A673 (cell line): Measurements from ENCODE around the gene KRTAP10-2. TPM values are rescaled to one million over a fixed set of nuclear protein-coding genes. Genes with fewer than 3 reads are reported as not detected.

Experiments used
- BruUV-seq: library from RNA; stranded (reverse); fragments of 400-500 nt; replicated peaks from 2 replicates; lab custom pipeline; 2021; lab: Mats Ljungman, UMichigan
- CTCF ChIA-PET: fragments of 300-600 bp; sonication (Branson Sonifier 250); formaldehyde crosslinking; loops from one replicate; lab custom pipeline; 2022; ENCODE audit warnings: antibody characterized with exemption; lab: Charles Lee
- POLR2A ChIA-PET: fragments of 300-600 bp; sonication (Branson Sonifier 250); formaldehyde crosslinking; loops from one replicate; lab custom pipeline; 2022; ENCODE audit warnings: antibody characterized with exemption; ENCODE audit not compliant: low non-redundant PET; lab: Charles Lee
- DNase-seq: peaks from one replicate; pipeline ENCODE4 v3.0.0-alpha.2; 2015; ENCODE audit warnings: low spot score
- H3K27ac ChIP-seq: fragments of 200-600 bp; sonication (generic); 2 replicates; pipeline ENCODE4 v1.5.1; 2016; ENCODE audit warnings: mixed run types, low read depth, mild to moderate bottlenecking, mixed read lengths, antibody characterized with exemption, low read length; ENCODE audit not compliant: poor library complexity, severe bottlenecking
- H3K27me3 ChIP-seq: fragments of 200-600 bp; sonication (generic); replicated peaks from 2 replicates; pipeline ENCODE4 v1.6.1; 2017; ENCODE audit warnings: mixed run types, low read depth, mild to moderate bottlenecking, mixed read lengths, antibody characterized with exemption, low read length; ENCODE audit not compliant: insufficient read depth, poor library complexity
- H3K36me3 ChIP-seq: fragments of 200-600 bp; sonication (generic); 2 replicates; pipeline ENCODE4 v1.6.1; 2016; ENCODE audit warnings: mixed run types, mild to moderate bottlenecking, mixed read lengths, antibody characterized with exemption, low read length; ENCODE audit not compliant: insufficient read depth, poor library complexity, severe bottlenecking
- H3K4me1 ChIP-seq: fragments of 200-600 bp; sonication (generic); 2 replicates; pipeline ENCODE4 v1.6.1; 2017; ENCODE audit warnings: mixed run types, mild to moderate bottlenecking, mixed read lengths, antibody characterized with exemption, low read length; ENCODE audit not compliant: insufficient read depth, poor library complexity, severe bottlenecking
- H3K4me3 ChIP-seq: fragments of 200-600 bp; sonication (generic); 2 replicates; pipeline ENCODE4 v1.5.1; 2016; ENCODE audit warnings: low read depth, mixed run types, mild to moderate bottlenecking, mixed read lengths, low read length; ENCODE audit not compliant: poor library complexity, severe bottlenecking
- H3K9me3 ChIP-seq: fragments of 200-600 bp; sonication (generic); 2 replicates; pipeline ENCODE4 v1.6.1; 2016; ENCODE audit warnings: mixed run types, low read depth, mild to moderate bottlenecking, mixed read lengths, antibody characterized with exemption, low read length; ENCODE audit not compliant: poor library complexity, severe bottlenecking
- EZH2 ChIP-seq: fragments of 200-600 bp; sonication (generic); IDR thresholded peaks from 2 replicates; pipeline ENCODE4 v1.6.1; 2017; ENCODE audit warnings: borderline replicate concordance, low read depth, mild to moderate bottlenecking, mixed read lengths, antibody characterized with exemption, low read length; ENCODE audit not compliant: poor library complexity, severe bottlenecking
- intact Hi-C: fragments of 100-400 bp; cut with micrococcal nuclease; formaldehyde crosslinking; loops from one replicate; pipeline ENCODE4 v1.10.0; 2022; ENCODE audit not compliant: unreplicated experiment
- total RNA-seq: library from RNA; stranded (reverse); gene quantifications from 2 replicates; pipeline ENCODE4 v1.2.3, GENCODE V29; 2021
- TF ChIP-seq, protein P1 (sequence below): fragments of 300-800, 200-600 bp; sonication (generic); conservative IDR thresholded peaks from 2 replicates; pipeline ENCODE4 v1.5.1; 2017; ENCODE audit warnings: low read depth, mild to moderate bottlenecking, antibody characterized with exemption, low read length, moderate library complexity, mixed read lengths

KRTAP10-2 gene
- total RNA-seq, 1 experiment from 2014 or later = 0.69 TPM

DNA sequence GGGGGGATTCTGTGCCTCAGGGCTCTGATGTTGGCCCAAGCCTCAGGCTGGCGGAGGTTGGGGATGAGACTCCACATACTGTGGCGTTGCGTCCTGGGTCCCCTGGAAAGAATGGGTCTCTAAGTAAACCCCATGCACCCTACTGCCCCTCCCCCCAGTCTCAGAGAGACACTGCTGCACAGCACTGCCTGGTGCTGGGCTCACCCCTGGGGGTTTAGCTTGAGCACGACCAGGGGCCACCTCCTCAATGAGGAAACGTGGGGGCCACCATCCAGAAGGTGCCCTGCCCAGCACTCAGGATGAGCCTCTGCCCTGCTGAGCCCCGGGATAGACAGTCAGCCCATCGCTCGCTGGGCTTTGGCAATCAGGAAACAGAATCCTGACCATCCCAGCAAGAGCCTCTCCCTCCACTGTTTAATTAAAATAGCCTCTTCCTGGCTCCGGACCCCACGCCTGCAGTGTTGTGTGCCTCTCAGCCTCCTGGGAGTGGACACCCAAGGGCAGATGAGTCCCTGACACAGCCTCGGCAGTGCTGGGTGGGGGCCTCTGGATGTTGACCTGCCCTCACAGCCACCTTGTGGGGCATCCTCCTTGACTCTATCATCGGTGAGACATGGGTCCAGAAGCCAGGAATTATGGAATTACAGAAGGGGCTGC, 18.7 kb upstream of the KRTAP10-2 start:
- DNase-seq = no peak
- no peaks in the 10 kb centered on the region for H3K27me3 ChIP-seq
- ChIA-PET CTCF (no interaction called here), POLR2A (no interaction called here)
- no peak overlapping the region for H3K27ac ChIP-seq
- intact Hi-C loops = no loop called here
- no peak overlapping the region for H3K4me3 ChIP-seq
- no peaks in the 10 kb centered on the region for H3K4me1 ChIP-seq
- no peaks in the 10 kb centered on the region for H3K36me3 ChIP-seq
- H3K9me3 ChIP-seq = no peaks in the 10 kb centered on the region
- TF ChIP-seq, protein P1, sequence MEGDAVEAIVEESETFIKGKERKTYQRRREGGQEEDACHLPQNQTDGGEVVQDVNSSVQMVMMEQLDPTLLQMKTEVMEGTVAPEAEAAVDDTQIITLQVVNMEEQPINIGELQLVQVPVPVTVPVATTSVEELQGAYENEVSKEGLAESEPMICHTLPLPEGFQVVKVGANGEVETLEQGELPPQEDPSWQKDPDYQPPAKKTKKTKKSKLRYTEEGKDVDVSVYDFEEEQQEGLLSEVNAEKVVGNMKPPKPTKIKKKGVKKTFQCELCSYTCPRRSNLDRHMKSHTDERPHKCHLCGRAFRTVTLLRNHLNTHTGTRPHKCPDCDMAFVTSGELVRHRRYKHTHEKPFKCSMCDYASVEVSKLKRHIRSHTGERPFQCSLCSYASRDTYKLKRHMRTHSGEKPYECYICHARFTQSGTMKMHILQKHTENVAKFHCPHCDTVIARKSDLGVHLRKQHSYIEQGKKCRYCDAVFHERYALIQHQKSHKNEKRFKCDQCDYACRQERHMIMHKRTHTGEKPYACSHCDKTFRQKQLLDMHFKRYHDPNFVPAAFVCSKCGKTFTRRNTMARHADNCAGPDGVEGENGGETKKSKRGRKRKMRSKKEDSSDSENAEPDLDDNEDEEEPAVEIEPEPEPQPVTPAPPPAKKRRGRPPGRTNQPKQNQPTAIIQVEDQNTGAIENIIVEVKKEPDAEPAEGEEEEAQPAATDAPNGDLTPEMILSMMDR = no peak
- TF ChIP-seq EZH2 = no peak
- BruUV-seq = no TSS peak

DNA sequence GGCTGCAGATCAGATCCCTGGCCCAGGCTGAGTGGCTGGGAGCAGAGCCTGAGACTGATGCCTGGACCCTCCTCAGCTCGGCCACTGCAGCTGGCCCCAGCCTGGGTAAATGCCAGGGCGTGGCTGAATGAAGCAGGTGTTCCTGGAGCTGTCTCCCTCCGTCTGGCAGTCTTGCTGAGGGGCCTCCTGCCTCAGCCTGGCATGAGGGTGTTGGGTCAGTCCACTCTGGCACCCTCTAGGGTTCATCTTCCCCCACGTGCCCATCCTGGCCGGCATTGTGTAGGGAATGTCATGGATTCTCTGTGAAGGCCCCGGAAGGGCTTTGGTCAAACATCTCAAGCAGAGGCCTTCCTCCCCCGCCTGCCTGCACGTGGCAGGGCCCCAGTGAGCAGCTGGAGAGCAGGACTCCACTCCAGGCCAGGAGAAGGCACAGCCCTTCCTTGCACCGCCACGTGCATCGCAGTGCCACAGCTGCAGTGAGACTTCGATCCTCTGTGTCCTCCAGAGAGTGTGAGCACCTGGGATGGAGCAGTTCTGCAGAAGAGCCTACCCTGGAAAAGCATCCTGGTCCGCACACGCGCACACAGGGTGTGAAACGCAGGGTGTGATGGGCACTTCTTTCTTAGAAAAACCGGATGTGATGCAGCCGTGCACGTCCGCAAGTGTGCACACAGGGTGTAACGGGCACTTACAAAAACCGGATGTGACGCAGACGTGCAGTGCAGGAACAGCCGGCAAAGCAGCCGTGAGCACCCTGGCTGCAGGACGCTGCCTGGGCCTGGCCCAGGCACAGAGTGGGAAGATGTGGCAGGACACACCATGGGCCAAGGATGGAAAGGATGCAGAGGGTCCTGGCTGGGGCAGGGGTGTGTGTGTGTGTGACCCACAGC, 17.6 kb upstream of the KRTAP10-2 start:
- DNase-seq = no peak
- POLR2A ChIA-PET = no interaction called here
- H3K27me3 ChIP-seq = no peaks in the 10 kb centered on the region
- intact Hi-C loops = no loop called here
- no peak for TF ChIP-seq EZH2
- TF ChIP-seq, protein P1 = no peak
- H3K36me3 ChIP-seq = no peaks in the 10 kb centered on the region
- H3K4me1 ChIP-seq = no peaks in the 10 kb centered on the region
- CTCF ChIA-PET = interaction anchor here (0.5 kb wide), 1 partner anchor 323 kb away, joined by 3 read pairs; no protein-coding TSS in a partner anchor
- BruUV-seq = no TSS peak
- no peaks in the 10 kb centered on the region for H3K9me3 ChIP-seq
- no peak overlapping the region for H3K4me3 ChIP-seq
- no peak overlapping the region for H3K27ac ChIP-seq

DNA sequence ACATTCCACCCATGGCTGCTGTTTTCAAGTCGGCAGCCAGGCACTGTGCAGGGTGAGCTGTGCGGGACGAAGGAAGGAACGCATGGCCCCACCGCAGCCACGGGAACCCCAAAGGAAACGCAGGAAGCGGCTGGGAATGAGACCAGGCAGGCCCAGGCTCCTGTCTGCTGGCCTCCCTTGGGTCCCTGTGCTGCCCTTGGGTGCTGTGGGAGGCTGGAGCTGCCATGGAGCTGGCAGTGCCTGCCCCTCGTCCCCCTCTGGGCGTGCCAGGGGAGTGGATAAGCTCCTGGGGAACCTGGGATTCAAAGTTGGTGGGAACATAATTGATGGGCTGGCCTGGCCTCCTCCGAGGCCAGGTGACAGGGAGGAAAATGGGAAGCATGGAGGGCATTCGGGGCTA, 17.0 kb upstream of the KRTAP10-2 start:
- intact Hi-C loops = no loop called here
- Histone ChIP-seq H3K36me3 (no peaks in the 10 kb centered on the region), H3K27me3 (no peaks in the 10 kb centered on the region), H3K27ac (no peak overlapping the region), H3K4me3 (no peak overlapping the region), H3K4me1 (no peaks in the 10 kb centered on the region), H3K9me3 (no peaks in the 10 kb centered on the region)
- ChIA-PET CTCF (interaction anchor here (0.5 kb wide), 1 partner anchor 324 kb away, joined by 3 read pairs; no protein-coding TSS in a partner anchor), POLR2A (no interaction called here)
- no peak for TF ChIP-seq EZH2
- TF ChIP-seq, protein P1 = no peak
- DNase-seq = no peak
- BruUV-seq = no TSS peak
